B cell (primary cell): ENCODE results near the gene RNF224. TPM values are rescaled to one million over a fixed set of nuclear protein-coding genes. Genes with fewer than 3 reads are reported as not detected.

ENCODE experiments used
- ATAC-seq: fragments of 200-7000 bp; cut with Tn5 transposase; one replicate; pipeline ENCODE4 v1.10.0; 2021; ENCODE audit warnings: low read depth, mild to moderate bottlenecking, moderate number of reproducible peaks, moderate library complexity
- CTCF ChIA-PET: fragments of 350-600 bp; sonication (Branson Sonifier 250); formaldehyde crosslinking; loops from one replicate; lab custom pipeline; 2021; ENCODE audit warnings: antibody characterized with exemption, inconsistent platforms; lab: Charles Lee
- POLR2A ChIA-PET: fragments of 350-600 bp; sonication (Branson Sonifier 250); formaldehyde crosslinking; loops from one replicate; lab custom pipeline; 2021; ENCODE audit warnings: antibody characterized with exemption; lab: Charles Lee
- DNase-seq: peaks from one replicate; pipeline ENCODE4 v3.0.0; 2013
- H2AFZ ChIP-seq: 2 replicates; pipeline ENCODE4 v1.6.1; 2012; ENCODE audit warnings: mild to moderate bottlenecking, low read depth, low read length; ENCODE audit not compliant: insufficient read depth, poor library complexity, severe bottlenecking
- H3K27ac ChIP-seq, 2 donors: 1 replicate in 1 of 2; 2 replicates in 1 of 2; pipeline ENCODE4 v1.5.1; 2012 to 2013; ENCODE audit warnings: low read length in 2 of 2, mild to moderate bottlenecking in 2 of 2, moderate library complexity in 1 of 2
- H3K27me3 ChIP-seq, 4 experiments: fragments of 200-600 bp in 1 of 4; sonication (generic) in 1 of 4; replicated peaks in 1 of 4; 1 replicate in 2 of 4; 2 replicates in 2 of 4; pipeline versions ENCODE4 v1.6.1 to v1.7.0; 2013 to 2016; ENCODE audit warnings: low read length in 3 of 4, mild to moderate bottlenecking in 2 of 4, mixed read lengths in 1 of 4, moderate library complexity in 1 of 4; ENCODE audit not compliant: insufficient read depth in 4 of 4, control insufficient read depth in 3 of 4; ENCODE audit errors: control extremely low read depth in 1 of 4
- H3K36me3 ChIP-seq, 2 experiments: replicated peaks in 1 of 2; 1 replicate in 1 of 2; 2 replicates in 1 of 2; pipeline versions ENCODE4 v1.6.1 to v1.7.1; 2013; ENCODE audit warnings: low read length in 1 of 2; ENCODE audit not compliant: insufficient read depth in 2 of 2, control insufficient read depth in 1 of 2; ENCODE audit errors: control extremely low read depth in 1 of 2, extremely low read depth in 1 of 2
- H3K4me1 ChIP-seq, 2 donors: fragments of 200-600 bp in 1 of 2; sonication (generic) in 1 of 2; 1 replicate in 1 of 2; 2 replicates in 1 of 2; pipeline versions ENCODE4 v1.5.1 to v1.6.1; 2013 to 2017; ENCODE audit warnings: low read length in 2 of 2; ENCODE audit not compliant: control insufficient read depth in 2 of 2, insufficient read depth in 2 of 2
- H3K4me2 ChIP-seq: replicated peaks from 2 replicates; pipeline ENCODE3; 2012; ENCODE audit warnings: mild to moderate bottlenecking, low read depth, low read length; ENCODE audit not compliant: poor library complexity, severe bottlenecking
- H3K4me3 ChIP-seq, 5 experiments: fragments of 200-600 bp in 1 of 5; sonication (generic) in 1 of 5; 1 replicate in 3 of 5; 2 replicates in 2 of 5; pipeline versions ENCODE4 v1.5.1 to v1.7.0; 2011 to 2016; ENCODE audit warnings: low read length in 4 of 5, mild to moderate bottlenecking in 4 of 5, low read depth in 2 of 5, control low read depth in 1 of 5, moderate library complexity in 1 of 5; ENCODE audit not compliant: insufficient read depth in 1 of 5; ENCODE audit errors: control extremely low read depth in 1 of 5, extremely low read depth in 1 of 5
- H3K79me2 ChIP-seq: fragments of 200-600 bp; sonication (generic); one replicate; pipeline ENCODE4 v1.6.0; 2016; ENCODE audit warnings: low read length; ENCODE audit not compliant: control insufficient read depth, insufficient read depth
- H3K9ac ChIP-seq: fragments of 200-600 bp; sonication (generic); 2 replicates; pipeline ENCODE4 v1.6.1; 2017; ENCODE audit warnings: mild to moderate bottlenecking, low read length, moderate library complexity
- H3K9me3 ChIP-seq, 3 donors: one replicate each; pipeline versions ENCODE4 v1.6.1 to v1.7.1; 2013; ENCODE audit warnings: low read length in 2 of 3; ENCODE audit not compliant: control insufficient read depth in 2 of 3, insufficient read depth in 1 of 3; ENCODE audit errors: control extremely low read depth in 1 of 3
- H4K20me1 ChIP-seq: 2 replicates; pipeline ENCODE4 v1.6.0; 2012; ENCODE audit warnings: mild to moderate bottlenecking, low read length; ENCODE audit not compliant: insufficient read depth, control insufficient read depth, poor library complexity, severe bottlenecking
- H3K27ac Mint-ChIP-seq: one replicate; pipeline ENCODE4 v1.8.0; 2021; ENCODE audit warnings: mixed read lengths
- H3K27me3 Mint-ChIP-seq: one replicate; pipeline ENCODE4 v1.8.0; 2021; ENCODE audit warnings: mixed read lengths
- H3K4me1 Mint-ChIP-seq: one replicate; pipeline ENCODE4 v1.8.0; 2021; ENCODE audit warnings: mixed read lengths
- H3K4me3 Mint-ChIP-seq: one replicate; pipeline ENCODE4 v1.8.0; 2021; ENCODE audit warnings: mixed read lengths
- H3K9me3 Mint-ChIP-seq: one replicate; pipeline ENCODE4 v1.8.0; 2022; ENCODE audit warnings: mixed read lengths; ENCODE audit not compliant: insufficient read depth
- CTCF ChIP-seq: fragments of 200-600 bp; IDR thresholded peaks from one replicate; pipeline ENCODE4 v1.8.0; 2022; ENCODE audit warnings: antibody characterized with exemption, mild to moderate bottlenecking
- EZH2 ChIP-seq: IDR thresholded peaks from 2 replicates; pipeline ENCODE4 v1.6.1; 2012; ENCODE audit warnings: borderline replicate concordance, low read depth, mild to moderate bottlenecking, moderate library complexity, low read length; ENCODE audit not compliant: insufficient read depth, poor library complexity, severe bottlenecking
- WGBS: methylation state at CpG from one replicate; pipeline ENCODE4 v1.1.5; 2013; ENCODE audit warnings: missing lambda C conversion rate; ENCODE audit not compliant: insufficient coverage; 5-methylcytosine and 5-hydroxymethylcytosine counted together
- intact Hi-C: fragments of 100-400 bp; cut with micrococcal nuclease; formaldehyde crosslinking; loops from one replicate; pipeline ENCODE4 v1.10.0; 2022
- polyA plus RNA-seq: library from polyadenylated mRNA; depleted of rRNA; stranded (reverse); fragments of >200 nt; gene quantifications from 2 replicates; pipeline ENCODE4 v1.2.3, GENCODE V29; 2012
- total RNA-seq, 2 donors: library from RNA; stranded (reverse); fragments of 120-200 nt in 1 of 2; gene quantifications; 1 replicate in 1 of 2; 2 replicates in 1 of 2; pipeline versions ENCODE4 v1.2.3 to v1.2.4, GENCODE V29; 2013 to 2022

RNF224 gene
- total and polyA plus RNA-seq, 2 donors (not counting 1 experiment from before 2014, with no cell fraction given), result not detected

- TF ChIP-seq EZH2 (no peak), CTCF (no peak)
- ChIA-PET CTCF (no interaction called here), POLR2A (no interaction called here)
- Mint-ChIP-seq H3K9me3 (no peaks in the 10 kb centered on the region), H3K4me3 (no peak overlapping the region), H3K4me1 (peaks cover 11% of the 10 kb centered on the region), H3K27me3 (no peaks in the 10 kb centered on the region), H3K27ac (no peak overlapping the region)
- no peak overlapping the region for H3K4me3 ChIP-seq
- peaks cover 6 to 9% of the 10 kb centered on the region in 2 donors for H3K4me1 ChIP-seq
- H3K27me3 ChIP-seq, result no peaks in the 10 kb centered on the region
- H2AFZ ChIP-seq, result no peak overlapping the region
- peaks cover 14% of the 10 kb centered on the region for H3K79me2 ChIP-seq
- WGBS, result 87% methylated on average over 13 of the region's 13 CpGs
- ATAC-seq (no peak), DNase-seq (no peak)
- no peaks in the 10 kb centered on the region for H3K9me3 ChIP-seq
- H3K27ac ChIP-seq, result no peak overlapping the region
- H3K36me3 ChIP-seq, result no peaks in the 10 kb centered on the region
- H3K4me2 ChIP-seq, result no peak overlapping the region
- H4K20me1 ChIP-seq, result peaks cover 9% of the 10 kb centered on the region
- H3K9ac ChIP-seq, result no peak overlapping the region
- intact Hi-C loops, result no loop called here
Measured at GRCh38 chr9:137211532-137211931, 15.8 kb upstream of the RNF224 start.

- no peak overlapping the region for H3K4me3 Mint-ChIP-seq
- WGBS, result 93% methylated on average over 21 of the region's 21 CpGs
- ChIA-PET CTCF (no interaction called here), POLR2A (no interaction called here)
- Histone ChIP-seq H3K4me3 (no peak overlapping the region), H3K9me3 (no peaks in the 10 kb centered on the region), H3K4me1 (no peaks in the 10 kb centered on the region), H2AFZ (no peak overlapping the region), H4K20me1 (no peaks in the 10 kb centered on the region), H3K27me3 (no peaks in the 10 kb centered on the region), H3K27ac (no peak overlapping the region), H3K79me2 (peaks cover 4% of the 10 kb centered on the region), H3K9ac (no peak overlapping the region), H3K36me3 (no peaks in the 10 kb centered on the region), H3K4me2 (no peak overlapping the region)
- H3K27ac Mint-ChIP-seq, result no peak overlapping the region
- intact Hi-C loops, result no loop called here
- ATAC-seq (no peak), DNase-seq (no peak)
- no peaks in the 10 kb centered on the region for H3K27me3 Mint-ChIP-seq
- H3K9me3 Mint-ChIP-seq, result no peaks in the 10 kb centered on the region
- H3K4me1 Mint-ChIP-seq, result peaks cover 1% of the 10 kb centered on the region
- TF ChIP-seq CTCF, result no peak
- TF ChIP-seq EZH2, result no peak
Measured at GRCh38 chr9:137212520-137212919, 14.8 kb upstream of the RNF224 start.
